PFSK-1 (cell line): Measurements from ENCODE around the gene ARHGAP18.

Experiments used
- POLR2AphosphoS5 ChIP-seq: IDR thresholded peaks from 2 replicates; pipeline ENCODE4 v1.6.1; 2012; ENCODE audit warnings: low read depth, mild to moderate bottlenecking, control low read depth, low read length, moderate library complexity
- TAF1 ChIP-seq: IDR thresholded peaks from 2 replicates; pipeline ENCODE4 v1.6.1; 2012; ENCODE audit warnings: low read length, control low read depth, borderline replicate concordance; ENCODE audit not compliant: insufficient read depth
- TF ChIP-seq, protein P1 (sequence below), 2 experiments: IDR thresholded peaks; 2 replicates each; pipeline versions ENCODE4 v1.6.1 to v1.8.0; 2011 to 2012; ENCODE audit warnings: low read depth in 2 of 2, low read length in 2 of 2, control low read depth in 1 of 2, inconsistent platforms in 1 of 2, mild to moderate bottlenecking in 1 of 2, moderate library complexity in 1 of 2; ENCODE audit not compliant: insufficient read depth in 1 of 2

- TF ChIP-seq TAF1: no peak
- no peak for TF ChIP-seq POLR2AphosphoS5
- TF ChIP-seq, protein P1, sequence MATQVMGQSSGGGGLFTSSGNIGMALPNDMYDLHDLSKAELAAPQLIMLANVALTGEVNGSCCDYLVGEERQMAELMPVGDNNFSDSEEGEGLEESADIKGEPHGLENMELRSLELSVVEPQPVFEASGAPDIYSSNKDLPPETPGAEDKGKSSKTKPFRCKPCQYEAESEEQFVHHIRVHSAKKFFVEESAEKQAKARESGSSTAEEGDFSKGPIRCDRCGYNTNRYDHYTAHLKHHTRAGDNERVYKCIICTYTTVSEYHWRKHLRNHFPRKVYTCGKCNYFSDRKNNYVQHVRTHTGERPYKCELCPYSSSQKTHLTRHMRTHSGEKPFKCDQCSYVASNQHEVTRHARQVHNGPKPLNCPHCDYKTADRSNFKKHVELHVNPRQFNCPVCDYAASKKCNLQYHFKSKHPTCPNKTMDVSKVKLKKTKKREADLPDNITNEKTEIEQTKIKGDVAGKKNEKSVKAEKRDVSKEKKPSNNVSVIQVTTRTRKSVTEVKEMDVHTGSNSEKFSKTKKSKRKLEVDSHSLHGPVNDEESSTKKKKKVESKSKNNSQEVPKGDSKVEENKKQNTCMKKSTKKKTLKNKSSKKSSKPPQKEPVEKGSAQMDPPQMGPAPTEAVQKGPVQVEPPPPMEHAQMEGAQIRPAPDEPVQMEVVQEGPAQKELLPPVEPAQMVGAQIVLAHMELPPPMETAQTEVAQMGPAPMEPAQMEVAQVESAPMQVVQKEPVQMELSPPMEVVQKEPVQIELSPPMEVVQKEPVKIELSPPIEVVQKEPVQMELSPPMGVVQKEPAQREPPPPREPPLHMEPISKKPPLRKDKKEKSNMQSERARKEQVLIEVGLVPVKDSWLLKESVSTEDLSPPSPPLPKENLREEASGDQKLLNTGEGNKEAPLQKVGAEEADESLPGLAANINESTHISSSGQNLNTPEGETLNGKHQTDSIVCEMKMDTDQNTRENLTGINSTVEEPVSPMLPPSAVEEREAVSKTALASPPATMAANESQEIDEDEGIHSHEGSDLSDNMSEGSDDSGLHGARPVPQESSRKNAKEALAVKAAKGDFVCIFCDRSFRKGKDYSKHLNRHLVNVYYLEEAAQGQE (IDR thresholded peaks at IDR 0.05; ENCODE audit: insufficient read depth in 1 of 2, low read depth in 2 of 2, low read length in 2 of 2): no peak
These were observed 88.7 kb downstream of the ARHGAP18 start for GRCh38 chr6:129621252-129621651.
